K562 (cell line): ENCODE results near the gene UBR3. TPM values are rescaled to one million over a fixed set of nuclear protein-coding genes. Genes with fewer than 3 reads are reported as not detected.

Experiments used
- BDP1 ChIP-seq: IDR thresholded peaks from 3 replicates; pipeline ENCODE4 v1.6.1; 2011; ENCODE audit not compliant: insufficient read length, insufficient read depth
- CEBPB ChIP-seq: fragments of 450-650 bp; IDR thresholded peaks from 2 replicates; pipeline ENCODE4 v1.6.1; 2016; ENCODE audit warnings: missing genetic modification characterization, missing compliant biosample characterization
- CHD7 ChIP-seq: fragments of 200-600 bp; sonication (generic); IDR thresholded peaks from one replicate; pipeline ENCODE4 v1.6.1; 2012; ENCODE audit warnings: mild to moderate bottlenecking, low read depth, low read length, inconsistent platforms
- HNRNPK ChIP-seq: fragments of 200-400 bp; formaldehyde crosslinking; IDR thresholded peaks from one replicate; pipeline ENCODE4 v1.6.1; 2018; ENCODE audit warnings: mild to moderate bottlenecking, low read depth, low read length; ENCODE audit not compliant: poor library complexity, severe bottlenecking
- NFE2 ChIP-seq: IDR thresholded peaks from 2 replicates; pipeline ENCODE4 v1.6.1; 2014; ENCODE audit warnings: antibody characterized with exemption, low read depth
- RCOR1 ChIP-seq, 2 experiments: IDR thresholded peaks; 2 replicates each; pipeline ENCODE4 v1.6.1; 2012; ENCODE audit warnings: low read depth in 2 of 2, low read length in 2 of 2, borderline replicate concordance in 1 of 2, improper control_type of control experiment in 1 of 2
- SNRNP70 ChIP-seq: fragments of 200-400 bp; formaldehyde crosslinking; optimal IDR thresholded peaks from 2 replicates; pipeline ENCODE3; 2017; ENCODE audit warnings: low read depth, low read length
- ZC3H8 ChIP-seq: fragments of 450-650 bp; IDR thresholded peaks from 2 replicates; pipeline ENCODE4 v1.6.1; 2017
- ZNF212 ChIP-seq: fragments of 450-650 bp; formaldehyde crosslinking; IDR thresholded peaks from 2 replicates; pipeline ENCODE4 v1.4.0; 2020; ENCODE audit warnings: mild to moderate bottlenecking
- ZNF592 ChIP-seq: fragments of 450-650 bp; IDR thresholded peaks from 2 replicates; pipeline ENCODE4 v1.6.1; 2017; ENCODE audit warnings: antibody characterized with exemption, mild to moderate bottlenecking
- polyA plus RNA-seq, 8 experiments: library from polyadenylated mRNA; depleted of rRNA in 4 of 8; stranded (reverse) in 5 of 8; unstranded in 3 of 8; fragments of >200 nt; fragmentation: Nextera tagmentation in 2 of 8; fragmentation: Illumina TruSeq in 1 of 8; extraction: Ambion mirVana in 2 of 8; extraction: Trizol in 1 of 8; gene quantifications; 2 replicates each; pipeline versions ENCODE4 v1.2.1 to v1.2.3, GENCODE V29; 2011 to 2014; ENCODE audit warnings: inconsistent platforms in 1 of 8, missing spikeins in 1 of 8
- total RNA-seq, 7 experiments: library from RNA; depleted of rRNA in 6 of 7; stranded (reverse); fragments of >200 nt in 6 of 7; fragmentation: Illumina TruSeq in 2 of 7; extraction: Trizol in 2 of 7; gene quantifications; 2 replicates each; pipeline versions ENCODE4 v1.2.1 to v1.2.3, GENCODE V29; 2011 to 2021; ENCODE audit warnings: low replicate concordance in 1 of 7
- TF ChIP-seq, protein P1 (sequence below): fragments of 450-650 bp; IDR thresholded peaks from 2 replicates; pipeline ENCODE4 v1.6.1; 2017; ENCODE audit warnings: mild to moderate bottlenecking, moderate library complexity

UBR3 gene
- total and polyA plus RNA-seq, 9 of the 15 experiments (the other 6 are each of a cell fraction or from before 2014, with no cell fraction given): 14.4 to 63.5 (median 40.4) TPM

DNA sequence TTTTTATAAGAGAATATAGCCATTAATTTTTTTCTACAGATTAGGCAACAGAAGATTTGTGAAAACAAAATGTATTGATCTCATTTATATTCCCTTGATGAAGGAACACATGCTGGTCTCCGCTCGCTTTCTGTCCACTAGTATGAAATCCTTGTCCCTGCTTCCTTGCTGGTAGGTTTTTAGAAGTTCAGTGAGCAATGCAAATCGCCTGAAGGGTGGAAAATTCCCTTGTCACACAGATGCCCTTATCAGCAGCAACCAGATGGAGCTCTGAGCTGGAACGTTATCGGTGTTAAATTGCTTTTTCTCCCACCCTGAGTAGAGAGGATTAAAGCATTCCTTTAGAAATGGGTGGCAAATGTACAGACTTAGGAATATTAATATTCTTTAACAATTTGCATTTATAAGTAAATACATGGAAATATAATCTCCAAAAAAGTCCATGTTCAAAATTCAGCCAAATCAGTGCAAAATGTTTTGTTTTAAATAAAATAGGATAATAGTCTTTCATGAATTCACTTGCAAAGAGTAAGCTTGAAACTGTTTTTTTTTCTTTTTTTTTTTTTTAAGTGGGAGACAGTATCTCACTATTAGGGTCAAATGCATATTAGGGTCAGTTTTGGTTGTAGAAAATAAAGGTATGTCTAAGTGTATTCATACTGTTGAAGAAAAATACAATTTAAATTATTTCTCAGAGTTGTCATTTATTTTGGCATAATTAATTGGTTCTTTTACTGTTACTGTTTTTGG, 186.7 kb downstream of the UBR3 start (continued):
- no peak for TF ChIP-seq CHD7
- no peak for TF ChIP-seq BDP1
- TF ChIP-seq ZC3H8: no peak
- peak in 1 of 2 experiments; percentile 96; a peak in 3 of 4 replicates for TF ChIP-seq RCOR1 (IDR thresholded peaks at IDR 0.05; ENCODE audit: borderline replicate concordance in 1 of 2, low read depth in 2 of 2, low read length in 2 of 2)
- peak; percentile 87 for TF ChIP-seq NFE2
- no peak for TF ChIP-seq SNRNP70
- peak; percentile 79 for TF ChIP-seq ZNF592
- no peak for TF ChIP-seq CEBPB (tag)
- TF ChIP-seq HNRNPK: no peak
- TF ChIP-seq, protein P1, sequence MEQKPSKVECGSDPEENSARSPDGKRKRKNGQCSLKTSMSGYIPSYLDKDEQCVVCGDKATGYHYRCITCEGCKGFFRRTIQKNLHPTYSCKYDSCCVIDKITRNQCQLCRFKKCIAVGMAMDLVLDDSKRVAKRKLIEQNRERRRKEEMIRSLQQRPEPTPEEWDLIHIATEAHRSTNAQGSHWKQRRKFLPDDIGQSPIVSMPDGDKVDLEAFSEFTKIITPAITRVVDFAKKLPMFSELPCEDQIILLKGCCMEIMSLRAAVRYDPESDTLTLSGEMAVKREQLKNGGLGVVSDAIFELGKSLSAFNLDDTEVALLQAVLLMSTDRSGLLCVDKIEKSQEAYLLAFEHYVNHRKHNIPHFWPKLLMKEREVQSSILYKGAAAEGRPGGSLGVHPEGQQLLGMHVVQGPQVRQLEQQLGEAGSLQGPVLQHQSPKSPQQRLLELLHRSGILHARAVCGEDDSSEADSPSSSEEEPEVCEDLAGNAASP: no peak
- no peak for TF ChIP-seq ZNF212 (CRISPR knock-in tag)
